ENCODE data around the gene SLC22A8. TPM values are rescaled to one million over a fixed set of nuclear protein-coding genes. Genes with fewer than 3 reads are reported as not detected.

The SLC22A8 gene
- total and polyA plus RNA-seq, 2 experiments from 2014 or later, result not detected

- TF ChIP-seq ZNF462 (CRISPR knock-in tag; IDR thresholded peaks at IDR 0.05), result no peak
- TF ChIP-seq REST (IDR thresholded peaks at IDR 0.05; ENCODE audit: unreplicated experiment), result no peak
- TF ChIP-seq POLR2AphosphoS5 (IDR thresholded peaks at IDR 0.05; ENCODE audit: low read depth), result no peak
- no peak for TF ChIP-seq ZNF114 (CRISPR knock-in tag; IDR thresholded peaks at IDR 0.05)
- no peak for TF ChIP-seq NANOG (IDR thresholded peaks at IDR 0.05; ENCODE audit: borderline replicate concordance)
- TF ChIP-seq CTCF (conservative IDR thresholded peaks at IDR 0.05; ENCODE audit: low read depth in 2 of 2), result no peak
- TF ChIP-seq ZNF331 (CRISPR knock-in tag; IDR thresholded peaks at IDR 0.05; ENCODE audit: low read depth), result no peak
- TF ChIP-seq CREB1 (CRISPR knock-in tag; IDR thresholded peaks at IDR 0.05; ENCODE audit: low read depth), result no peak
- no peak for TF ChIP-seq JUNB (IDR thresholded peaks at IDR 0.05; ENCODE audit: unreplicated experiment)
Observed at GRCh38 chr11:62984451-62984991, 31.1 kb downstream of the SLC22A8 start, which contains the start of gene SLC22A6 (continued).

All from GM23338 (cell line).